Measurements from ENCODE around the gene NAIF1. TPM values are rescaled to one million over a fixed set of nuclear protein-coding genes. Genes with fewer than 3 reads are reported as not detected.

The NAIF1 gene, protein sequence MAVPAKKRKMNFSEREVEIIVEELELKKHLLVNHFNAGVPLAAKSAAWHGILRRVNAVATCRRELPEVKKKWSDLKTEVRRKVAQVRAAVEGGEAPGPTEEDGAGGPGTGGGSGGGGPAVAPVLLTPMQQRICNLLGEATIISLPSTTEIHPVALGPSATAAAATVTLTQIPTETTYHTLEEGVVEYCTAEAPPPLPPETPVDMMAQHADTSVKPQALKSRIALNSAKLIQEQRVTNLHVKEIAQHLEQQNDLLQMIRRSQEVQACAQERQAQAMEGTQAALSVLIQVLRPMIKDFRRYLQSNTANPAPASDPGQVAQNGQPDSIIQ
- total RNA-seq (ENCODE audit: unreplicated experiment): 6.2 TPM
- long read RNA-seq: 0 reads

- H3K27me3 Mint-ChIP-seq (ENCODE audit: unreplicated experiment): peaks cover 2% of the 10 kb centered on the region
- no peak within 1 kb of the TSS for H3K27ac Mint-ChIP-seq (ENCODE audit: unreplicated experiment)
- TF ChIP-seq, protein P1, sequence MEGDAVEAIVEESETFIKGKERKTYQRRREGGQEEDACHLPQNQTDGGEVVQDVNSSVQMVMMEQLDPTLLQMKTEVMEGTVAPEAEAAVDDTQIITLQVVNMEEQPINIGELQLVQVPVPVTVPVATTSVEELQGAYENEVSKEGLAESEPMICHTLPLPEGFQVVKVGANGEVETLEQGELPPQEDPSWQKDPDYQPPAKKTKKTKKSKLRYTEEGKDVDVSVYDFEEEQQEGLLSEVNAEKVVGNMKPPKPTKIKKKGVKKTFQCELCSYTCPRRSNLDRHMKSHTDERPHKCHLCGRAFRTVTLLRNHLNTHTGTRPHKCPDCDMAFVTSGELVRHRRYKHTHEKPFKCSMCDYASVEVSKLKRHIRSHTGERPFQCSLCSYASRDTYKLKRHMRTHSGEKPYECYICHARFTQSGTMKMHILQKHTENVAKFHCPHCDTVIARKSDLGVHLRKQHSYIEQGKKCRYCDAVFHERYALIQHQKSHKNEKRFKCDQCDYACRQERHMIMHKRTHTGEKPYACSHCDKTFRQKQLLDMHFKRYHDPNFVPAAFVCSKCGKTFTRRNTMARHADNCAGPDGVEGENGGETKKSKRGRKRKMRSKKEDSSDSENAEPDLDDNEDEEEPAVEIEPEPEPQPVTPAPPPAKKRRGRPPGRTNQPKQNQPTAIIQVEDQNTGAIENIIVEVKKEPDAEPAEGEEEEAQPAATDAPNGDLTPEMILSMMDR (IDR thresholded peaks at IDR 0.05; ENCODE audit: partially characterized antibody, unreplicated experiment): peak; percentile 15
- H3K36me3 Mint-ChIP-seq (ENCODE audit: unreplicated experiment): no peaks in the 10 kb centered on the region
- peak within 1 kb of the TSS; percentile 79 for H3K4me3 Mint-ChIP-seq (ENCODE audit: unreplicated experiment)
- DNase-seq: peak; percentile 93
- peaks cover 8% of the 10 kb centered on the region for H3K9me3 Mint-ChIP-seq (ENCODE audit: unreplicated experiment)
- H3K4me1 Mint-ChIP-seq (ENCODE audit: low read depth, unreplicated experiment): peaks cover 14% of the 10 kb centered on the region
Measured at GRCh38 chr9:128066713-128067644, at the start of gene NAIF1. Gene NAIF1 (minus strand): TSS chr9:128067320. CDS start chr9:128067101, 219 bp downstream.

- H3K4me1 Mint-ChIP-seq (ENCODE audit: low read depth, unreplicated experiment): peaks cover 7% of the 10 kb centered on the region
- TF ChIP-seq, protein P1 (IDR thresholded peaks at IDR 0.05; ENCODE audit: partially characterized antibody, unreplicated experiment): no peak
- DNase-seq: no peak
- H3K36me3 Mint-ChIP-seq (ENCODE audit: unreplicated experiment): no peaks in the 10 kb centered on the region
- peaks cover 3% of the 10 kb centered on the region for H3K27me3 Mint-ChIP-seq (ENCODE audit: unreplicated experiment)
- H3K9me3 Mint-ChIP-seq (ENCODE audit: unreplicated experiment): peaks cover 3% of the 10 kb centered on the region
- H3K4me3 Mint-ChIP-seq (ENCODE audit: unreplicated experiment): no peak overlapping the region
- no peak overlapping the region for H3K27ac Mint-ChIP-seq (ENCODE audit: unreplicated experiment)
Measured at GRCh38 chr9:128116104-128117083, 49.3 kb upstream of the NAIF1 start.

GRCh38 chr9:128115187-128116103 lies 48.3 kb upstream of the NAIF1 start:
- Mint-ChIP-seq H3K27ac (ENCODE audit: unreplicated experiment) (no peak overlapping the region), H3K9me3 (ENCODE audit: unreplicated experiment) (peaks cover 3% of the 10 kb centered on the region), H3K27me3 (ENCODE audit: unreplicated experiment) (peaks cover 3% of the 10 kb centered on the region), H3K4me1 (ENCODE audit: low read depth, unreplicated experiment) (peaks cover 7% of the 10 kb centered on the region), H3K4me3 (ENCODE audit: unreplicated experiment) (no peak overlapping the region), H3K36me3 (ENCODE audit: unreplicated experiment) (no peaks in the 10 kb centered on the region)
- TF ChIP-seq, protein P1 (IDR thresholded peaks at IDR 0.05; ENCODE audit: partially characterized antibody, unreplicated experiment): no peak
- peak; percentile 9 for DNase-seq

Measured in glutamatergic neuron (in vitro differentiated cells).